IPS-18c (cell line): ENCODE results near the gene RPL38.

Experiments used
- H3K4me3 ChIP-seq: 2 replicates; pipeline ENCODE4 v1.7.0; 2013; ENCODE audit warnings: low read depth, mild to moderate bottlenecking, low read length, moderate library complexity; ENCODE audit not compliant: insufficient read depth
- H3K9me3 ChIP-seq: one replicate; pipeline ENCODE4 v1.6.1; 2013; ENCODE audit warnings: mild to moderate bottlenecking, low read length, moderate library complexity; ENCODE audit not compliant: control insufficient read depth, insufficient read depth

Gene RPL38

DNA sequence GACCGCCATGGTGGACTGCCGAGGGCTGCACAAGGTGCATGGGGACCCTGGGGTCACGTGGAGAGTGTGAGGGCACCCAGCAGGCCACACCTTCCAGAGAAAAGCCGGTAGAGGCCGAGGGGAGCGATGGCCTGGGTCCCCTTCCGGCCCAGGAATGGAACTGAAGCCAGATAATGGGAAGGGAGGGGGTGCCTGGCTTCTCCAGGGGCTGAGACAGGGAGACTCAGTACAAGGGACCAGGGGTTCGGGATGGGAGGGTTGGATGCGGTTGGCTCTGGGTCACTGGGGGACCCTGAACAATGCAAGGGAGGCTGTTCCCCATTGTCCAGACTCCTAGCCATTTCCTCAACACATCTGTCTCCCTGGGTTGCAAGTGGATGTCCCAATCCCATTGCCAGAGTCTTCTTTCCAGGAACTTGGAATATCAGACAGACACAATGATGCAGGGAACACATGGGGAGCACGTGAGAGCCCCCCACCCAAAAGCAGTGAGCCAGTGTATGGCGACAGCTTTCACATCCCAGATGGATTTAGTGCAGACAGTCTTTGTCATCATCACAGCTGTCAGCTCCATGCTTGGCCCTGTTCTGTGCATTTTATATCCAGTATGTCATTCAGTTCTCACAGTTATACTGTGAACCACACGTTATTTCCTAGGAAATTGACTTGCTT, 47.0 kb downstream of the RPL38 start:
- Histone ChIP-seq H3K4me3 (no peak overlapping the region), H3K9me3 (no peaks in the 10 kb centered on the region)

DNA sequence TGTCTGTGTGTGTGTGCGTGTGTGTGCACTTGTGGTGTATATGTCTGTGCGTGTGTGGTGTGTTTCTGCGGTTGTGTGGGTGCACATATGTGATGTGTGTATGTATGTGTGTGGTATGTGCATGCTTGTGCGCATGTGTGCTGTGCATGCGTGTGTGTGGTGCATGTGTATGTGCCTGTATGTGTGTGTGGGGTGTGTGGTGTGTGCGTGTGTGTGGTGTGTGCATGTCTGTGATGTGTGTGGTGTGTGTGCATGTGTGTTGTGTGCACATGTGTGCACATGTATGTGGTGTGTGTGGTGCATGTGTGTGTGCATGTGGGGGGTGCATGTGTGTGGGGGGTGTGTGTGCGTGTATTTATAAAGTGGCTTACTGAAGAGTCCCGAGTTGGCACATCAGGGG, 47.6 kb downstream of the RPL38 start:
- Histone ChIP-seq H3K4me3 (no peak overlapping the region), H3K9me3 (no peaks in the 10 kb centered on the region)

DNA sequence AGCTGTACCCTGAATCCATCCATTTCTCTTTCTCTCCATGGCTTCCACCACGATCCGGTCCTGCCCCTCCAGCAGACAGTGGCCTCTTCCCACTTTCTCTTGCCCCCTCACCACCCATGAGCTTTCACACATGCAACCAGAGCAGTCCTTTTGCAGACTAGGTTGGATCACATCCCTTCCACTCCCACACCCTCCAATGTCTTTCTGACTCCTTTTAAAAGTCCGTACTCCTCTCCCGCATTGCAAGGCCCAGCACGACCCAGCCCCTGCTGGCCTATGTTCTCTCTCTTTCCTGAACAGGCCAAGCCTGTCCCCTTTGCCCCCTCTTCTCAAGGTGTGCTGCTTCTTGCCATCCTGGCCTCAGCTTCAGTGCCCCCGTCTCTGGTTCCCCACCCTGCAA, 48.1 kb downstream of the RPL38 start:
- Histone ChIP-seq H3K4me3 (no peak overlapping the region), H3K9me3 (no peaks in the 10 kb centered on the region)

DNA sequence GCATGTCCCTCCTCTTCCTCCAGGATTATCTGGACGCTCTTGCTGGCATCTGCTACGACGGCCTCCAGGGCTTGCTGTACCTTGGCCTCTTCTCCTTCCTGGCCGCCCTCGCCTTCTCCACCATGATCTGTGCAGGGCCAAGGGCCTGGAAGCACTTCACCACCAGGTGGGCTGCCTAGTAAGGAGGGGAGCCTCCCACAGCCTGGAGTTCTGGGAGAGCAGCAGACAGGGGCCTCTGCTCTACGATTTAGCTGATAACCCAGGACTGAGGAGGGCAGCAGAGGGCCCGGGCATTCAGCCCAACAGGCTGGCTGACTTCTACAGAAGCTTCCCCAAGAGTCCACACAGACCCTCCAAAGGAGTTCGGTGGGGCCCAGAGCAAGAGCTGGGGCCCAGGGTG, 48.7 kb downstream of the RPL38 start:
- H3K9me3 ChIP-seq, result no peaks in the 10 kb centered on the region
- H3K4me3 ChIP-seq, result no peak overlapping the region

DNA sequence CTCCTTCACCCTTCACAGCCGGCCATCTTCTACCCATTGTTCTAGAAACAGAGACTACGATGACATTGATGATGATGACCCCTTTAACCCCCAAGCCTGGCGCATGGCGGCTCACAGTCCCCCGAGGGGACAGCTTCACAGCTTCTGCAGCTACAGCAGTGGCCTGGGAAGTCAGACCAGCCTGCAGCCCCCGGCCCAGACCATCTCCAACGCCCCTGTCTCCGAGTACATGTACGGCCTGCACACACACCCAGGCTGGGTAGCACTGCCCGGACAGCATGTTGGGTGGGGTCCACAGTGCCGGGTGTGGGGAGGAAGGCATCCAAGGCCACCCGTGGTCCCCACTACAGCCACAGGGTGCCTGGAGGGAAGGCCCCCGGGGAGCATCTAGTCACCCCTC, 49.6 kb downstream of the RPL38 start:
- no peak overlapping the region for H3K4me3 ChIP-seq
- no peaks in the 10 kb centered on the region for H3K9me3 ChIP-seq

DNA sequence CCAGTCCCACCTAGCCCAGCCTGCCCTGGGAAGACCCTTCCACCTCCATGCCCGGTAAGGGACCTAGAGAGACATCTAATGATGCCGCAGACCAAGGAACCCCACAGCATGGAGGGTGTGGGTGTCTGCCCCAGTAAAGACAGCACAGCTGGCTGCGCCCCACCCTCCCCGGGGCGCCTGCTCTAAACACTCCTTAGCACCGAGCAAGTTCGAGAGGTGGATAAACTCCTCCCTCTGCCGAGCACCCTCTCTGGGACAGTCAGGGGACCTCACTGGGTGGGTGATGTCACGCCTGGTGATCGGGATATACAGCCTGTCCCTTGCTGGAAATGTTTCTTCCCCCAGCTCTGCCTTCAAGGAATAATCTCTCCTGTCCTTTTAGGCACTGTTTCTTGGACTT, 53.8 kb downstream of the RPL38 start:
- Histone ChIP-seq H3K9me3 (no peaks in the 10 kb centered on the region), H3K4me3 (no peak overlapping the region)

DNA sequence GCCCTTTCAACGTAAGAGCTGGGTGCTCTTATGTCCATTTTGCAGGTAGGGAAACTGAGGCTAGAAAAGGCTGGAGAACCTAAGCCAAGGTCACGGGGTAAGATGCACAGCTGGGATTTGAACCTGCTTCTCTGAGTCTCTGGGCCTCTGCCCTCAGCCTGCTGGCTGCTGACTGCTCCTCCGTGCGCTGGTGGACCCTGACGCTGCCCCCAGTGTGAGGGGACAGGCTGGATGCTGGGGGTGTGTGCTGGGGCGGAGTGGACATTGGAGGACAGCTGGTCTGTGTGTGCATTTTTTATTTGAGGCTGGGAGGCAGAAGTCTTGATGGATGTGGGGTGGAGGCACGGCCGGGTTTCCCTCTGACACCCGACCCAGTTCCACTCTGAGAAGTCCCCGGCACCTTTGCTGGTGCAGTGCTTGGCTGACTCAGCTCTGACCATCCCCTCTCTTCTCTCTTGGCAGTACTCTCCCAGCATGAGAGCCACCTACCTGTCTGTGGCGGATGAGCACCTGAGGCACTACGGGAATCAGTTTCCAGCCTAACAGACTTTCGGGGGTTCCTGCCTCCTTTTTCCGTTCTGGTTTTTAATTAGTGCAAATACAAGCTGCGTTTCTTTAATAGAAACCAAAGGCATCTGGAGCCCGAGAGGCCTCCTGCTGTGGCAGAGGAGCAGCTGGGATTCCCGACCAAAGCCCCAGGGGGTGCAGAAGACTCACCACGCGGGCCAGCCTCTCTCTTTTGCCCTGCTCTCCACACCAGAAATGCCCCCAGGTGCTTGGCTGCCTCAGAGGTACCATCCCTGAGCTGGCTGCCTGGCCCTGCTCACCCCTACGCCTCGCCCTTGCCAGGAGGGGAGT, 56.4 kb downstream of the RPL38 start:
- H3K4me3 ChIP-seq, result no peak overlapping the region
- H3K9me3 ChIP-seq, result no peaks in the 10 kb centered on the region
